HepG2 (cell line): ENCODE results near the gene HINFP. TPM values are rescaled to one million over a fixed set of nuclear protein-coding genes. Genes with fewer than 3 reads are reported as not detected.

Experiments used
- BRCA1 ChIP-seq: sonication (generic); formaldehyde crosslinking; IDR thresholded peaks from 2 replicates; pipeline ENCODE4 v1.4.0; 2020; ENCODE audit warnings: missing genetic modification reagents
- EEA1 ChIP-seq: sonication (generic); formaldehyde crosslinking; IDR thresholded peaks from 2 replicates; pipeline ENCODE4 v1.5.1; 2020; ENCODE audit warnings: mild to moderate bottlenecking, missing genetic modification reagents, borderline replicate concordance
- EP300 ChIP-seq, 3 experiments: sonication (generic) in 1 of 3; formaldehyde crosslinking in 1 of 3; IDR thresholded peaks; 2 replicates each; pipeline versions ENCODE4 v1.5.1 to v1.6.1; 2011 to 2020; ENCODE audit warnings: low read depth in 2 of 3, low read length in 2 of 3, borderline replicate concordance in 1 of 3, improper control_type of control experiment in 1 of 3, mild to moderate bottlenecking in 1 of 3, missing genetic modification reagents in 1 of 3, moderate library complexity in 1 of 3
- GPN1 ChIP-seq: sonication (generic); formaldehyde crosslinking; IDR thresholded peaks from 2 replicates; pipeline ENCODE4 v1.5.1; 2020; ENCODE audit warnings: missing genetic modification reagents, borderline replicate concordance
- HHEX ChIP-seq: IDR thresholded peaks from 2 replicates; pipeline ENCODE4 v1.6.1; 2016; ENCODE audit warnings: control low read depth
- MATR3 ChIP-seq: sonication (generic); formaldehyde crosslinking; IDR thresholded peaks from 2 replicates; pipeline ENCODE4 v1.4.0; 2020; ENCODE audit warnings: missing genetic modification reagents
- MAZ ChIP-seq, 2 experiments: sonication (generic) in 1 of 2; formaldehyde crosslinking in 1 of 2; IDR thresholded peaks; 2 replicates each; pipeline versions ENCODE4 v1.5.0 to v1.6.1; 2012 to 2020; ENCODE audit warnings: low read depth in 2 of 2, mild to moderate bottlenecking in 2 of 2, borderline replicate concordance in 1 of 2, improper control_type of control experiment in 1 of 2, low read length in 1 of 2, missing genetic modification reagents in 1 of 2, moderate library complexity in 1 of 2
- SMAD1 ChIP-seq: sonication (generic); formaldehyde crosslinking; IDR thresholded peaks from 2 replicates; pipeline ENCODE4 v1.4.0; 2020; ENCODE audit warnings: missing genetic modification reagents, low read depth, mild to moderate bottlenecking, borderline replicate concordance
- SNAPC5 ChIP-seq: sonication (generic); formaldehyde crosslinking; IDR thresholded peaks from 2 replicates; pipeline ENCODE4 v1.8.1; 2023; ENCODE audit warnings: mild to moderate bottlenecking, missing genetic modification reagents, borderline replicate concordance
- ZBTB1 ChIP-seq: sonication (generic); formaldehyde crosslinking; IDR thresholded peaks from 2 replicates; pipeline ENCODE4 v1.4.0; 2020; ENCODE audit warnings: missing genetic modification reagents, borderline replicate concordance
- ZFYVE20 ChIP-seq: sonication (generic); formaldehyde crosslinking; IDR thresholded peaks from 2 replicates; pipeline ENCODE4 v1.8.0; 2023; ENCODE audit warnings: low read depth, mild to moderate bottlenecking, moderate library complexity, missing genetic modification reagents, borderline replicate concordance
- ZKSCAN5 ChIP-seq: sonication (generic); formaldehyde crosslinking; IDR thresholded peaks from 2 replicates; pipeline ENCODE4 v1.5.1; 2020; ENCODE audit warnings: mild to moderate bottlenecking, missing genetic modification reagents
- ZMYM3 ChIP-seq: sonication (generic); formaldehyde crosslinking; IDR thresholded peaks from 2 replicates; pipeline ENCODE4 v1.5.1; 2020; ENCODE audit warnings: mild to moderate bottlenecking, missing genetic modification reagents
- ZNF180 ChIP-seq: sonication (generic); formaldehyde crosslinking; IDR thresholded peaks from 2 replicates; pipeline ENCODE4 v1.4.0; 2020; ENCODE audit warnings: low read depth, missing genetic modification reagents, borderline replicate concordance
- ZNF629 ChIP-seq: sonication (generic); formaldehyde crosslinking; conservative IDR thresholded peaks from 2 replicates; pipeline ENCODE4 v1.5.0; 2020; ENCODE audit warnings: missing genetic modification reagents
- ZNF704 ChIP-seq: sonication (generic); formaldehyde crosslinking; IDR thresholded peaks from 2 replicates; pipeline ENCODE4 v1.8.1; 2023; ENCODE audit warnings: mild to moderate bottlenecking, inconsistent platforms, moderate library complexity, missing genetic modification reagents, borderline replicate concordance
- polyA plus RNA-seq, 8 experiments: library from polyadenylated mRNA; depleted of rRNA in 3 of 8; stranded (reverse) in 7 of 8; unstranded in 1 of 8; fragments of >200 nt; fragmentation: Illumina TruSeq in 4 of 8; extraction: Trizol in 4 of 8; gene quantifications; 2 replicates each; pipeline versions ENCODE4 v1.2.1 to v1.2.3, GENCODE V29; 2011 to 2016; ENCODE audit warnings: low read depth in 4 of 8, missing spikeins in 1 of 8, mixed read lengths in 1 of 8; ENCODE audit not compliant: insufficient read depth in 1 of 8
- total RNA-seq, 5 experiments: library from RNA; depleted of rRNA; stranded (reverse); fragments of >200 nt; fragmentation: Illumina TruSeq; extraction: Trizol; gene quantifications; 2 replicates each; pipeline ENCODE4 v1.2.3, GENCODE V29; 2016; ENCODE audit warnings: low read depth in 1 of 5
- TF ChIP-seq, protein P1 (sequence below): sonication (generic); formaldehyde crosslinking; IDR thresholded peaks from 2 replicates; pipeline ENCODE4; 2020; ENCODE audit warnings: missing genetic modification reagents, mild to moderate bottlenecking, borderline replicate concordance
- TF ChIP-seq, protein P2 (sequence below): sonication (generic); formaldehyde crosslinking; IDR thresholded peaks from 2 replicates; pipeline ENCODE4 v1.4.0; 2020; ENCODE audit warnings: missing genetic modification reagents
- TF ChIP-seq, protein P3 (sequence below): IDR thresholded peaks from 2 replicates; pipeline ENCODE4 v1.6.1; 2018; ENCODE audit warnings: missing genetic modification reagents

HINFP gene
- total and polyA plus RNA-seq, 2 of the 13 experiments (the other 11 are each of a cell fraction or from before 2014, with no cell fraction given): 15.1 to 21.4 TPM

GRCh38 chr11:119168471-119169281 lies 47.3 kb downstream of the HINFP start, which contains the start of gene NLRX1 (continued):
- TF ChIP-seq HHEX: no peak
- no peak for TF ChIP-seq ZBTB1
- TF ChIP-seq, protein P1, sequence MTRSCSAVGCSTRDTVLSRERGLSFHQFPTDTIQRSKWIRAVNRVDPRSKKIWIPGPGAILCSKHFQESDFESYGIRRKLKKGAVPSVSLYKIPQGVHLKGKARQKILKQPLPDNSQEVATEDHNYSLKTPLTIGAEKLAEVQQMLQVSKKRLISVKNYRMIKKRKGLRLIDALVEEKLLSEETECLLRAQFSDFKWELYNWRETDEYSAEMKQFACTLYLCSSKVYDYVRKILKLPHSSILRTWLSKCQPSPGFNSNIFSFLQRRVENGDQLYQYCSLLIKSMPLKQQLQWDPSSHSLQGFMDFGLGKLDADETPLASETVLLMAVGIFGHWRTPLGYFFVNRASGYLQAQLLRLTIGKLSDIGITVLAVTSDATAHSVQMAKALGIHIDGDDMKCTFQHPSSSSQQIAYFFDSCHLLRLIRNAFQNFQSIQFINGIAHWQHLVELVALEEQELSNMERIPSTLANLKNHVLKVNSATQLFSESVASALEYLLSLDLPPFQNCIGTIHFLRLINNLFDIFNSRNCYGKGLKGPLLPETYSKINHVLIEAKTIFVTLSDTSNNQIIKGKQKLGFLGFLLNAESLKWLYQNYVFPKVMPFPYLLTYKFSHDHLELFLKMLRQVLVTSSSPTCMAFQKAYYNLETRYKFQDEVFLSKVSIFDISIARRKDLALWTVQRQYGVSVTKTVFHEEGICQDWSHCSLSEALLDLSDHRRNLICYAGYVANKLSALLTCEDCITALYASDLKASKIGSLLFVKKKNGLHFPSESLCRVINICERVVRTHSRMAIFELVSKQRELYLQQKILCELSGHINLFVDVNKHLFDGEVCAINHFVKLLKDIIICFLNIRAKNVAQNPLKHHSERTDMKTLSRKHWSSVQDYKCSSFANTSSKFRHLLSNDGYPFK (CRISPR knock-in tag): no peak
- 0 out of 2 replicates have a peak, but pooled peaks have one; percentile 26 for TF ChIP-seq BRCA1 (CRISPR knock-in tag)
- TF ChIP-seq GPN1 (CRISPR knock-in tag): no peak
- no peak for TF ChIP-seq SMAD1 (CRISPR knock-in tag)
- TF ChIP-seq ZNF629 (CRISPR knock-in tag): peak; percentile 100
- TF ChIP-seq EP300 (IDR thresholded peaks at IDR 0.05; ENCODE audit: low read depth in 2 of 2, low read length in 2 of 2): no peak; a peak in 1 of 4 replicates
- TF ChIP-seq EP300 (CRISPR knock-in tag; IDR thresholded peaks at IDR 0.05; ENCODE audit: borderline replicate concordance): no peak
- TF ChIP-seq MAZ (IDR thresholded peaks at IDR 0.05; ENCODE audit: borderline replicate concordance, low read depth, low read length): peak; percentile 30; the same call in 1 of the 2 replicates
- TF ChIP-seq MAZ (CRISPR knock-in tag; IDR thresholded peaks at IDR 0.05; ENCODE audit: low read depth): peak; percentile 77
- TF ChIP-seq, protein P2, sequence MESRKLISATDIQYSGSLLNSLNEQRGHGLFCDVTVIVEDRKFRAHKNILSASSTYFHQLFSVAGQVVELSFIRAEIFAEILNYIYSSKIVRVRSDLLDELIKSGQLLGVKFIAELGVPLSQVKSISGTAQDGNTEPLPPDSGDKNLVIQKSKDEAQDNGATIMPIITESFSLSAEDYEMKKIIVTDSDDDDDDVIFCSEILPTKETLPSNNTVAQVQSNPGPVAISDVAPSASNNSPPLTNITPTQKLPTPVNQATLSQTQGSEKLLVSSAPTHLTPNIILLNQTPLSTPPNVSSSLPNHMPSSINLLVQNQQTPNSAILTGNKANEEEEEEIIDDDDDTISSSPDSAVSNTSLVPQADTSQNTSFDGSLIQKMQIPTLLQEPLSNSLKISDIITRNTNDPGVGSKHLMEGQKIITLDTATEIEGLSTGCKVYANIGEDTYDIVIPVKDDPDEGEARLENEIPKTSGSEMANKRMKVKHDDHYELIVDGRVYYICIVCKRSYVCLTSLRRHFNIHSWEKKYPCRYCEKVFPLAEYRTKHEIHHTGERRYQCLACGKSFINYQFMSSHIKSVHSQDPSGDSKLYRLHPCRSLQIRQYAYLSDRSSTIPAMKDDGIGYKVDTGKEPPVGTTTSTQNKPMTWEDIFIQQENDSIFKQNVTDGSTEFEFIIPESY (CRISPR knock-in tag): peak; percentile 36; the same call in 1 of the 2 replicates
- 0 out of 2 replicates have a peak, but pooled peaks have one; percentile 32 for TF ChIP-seq ZFYVE20
- no peak for TF ChIP-seq MATR3 (CRISPR knock-in tag)
- TF ChIP-seq, protein P3, sequence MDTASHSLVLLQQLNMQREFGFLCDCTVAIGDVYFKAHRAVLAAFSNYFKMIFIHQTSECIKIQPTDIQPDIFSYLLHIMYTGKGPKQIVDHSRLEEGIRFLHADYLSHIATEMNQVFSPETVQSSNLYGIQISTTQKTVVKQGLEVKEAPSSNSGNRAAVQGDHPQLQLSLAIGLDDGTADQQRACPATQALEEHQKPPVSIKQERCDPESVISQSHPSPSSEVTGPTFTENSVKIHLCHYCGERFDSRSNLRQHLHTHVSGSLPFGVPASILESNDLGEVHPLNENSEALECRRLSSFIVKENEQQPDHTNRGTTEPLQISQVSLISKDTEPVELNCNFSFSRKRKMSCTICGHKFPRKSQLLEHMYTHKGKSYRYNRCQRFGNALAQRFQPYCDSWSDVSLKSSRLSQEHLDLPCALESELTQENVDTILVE (CRISPR knock-in tag): no peak; the same call in 1 of the 2 replicates
- TF ChIP-seq ZMYM3 (CRISPR knock-in tag): peak; percentile 100
- TF ChIP-seq EEA1 (CRISPR knock-in tag): no peak
- no peak for TF ChIP-seq SNAPC5 (CRISPR knock-in tag)
- peak; percentile 62; the same call in 1 of the 2 replicates for TF ChIP-seq ZNF704
- no peak for TF ChIP-seq ZKSCAN5 (CRISPR knock-in tag)
- no peak for TF ChIP-seq ZNF180 (CRISPR knock-in tag)
